Stomach (tissue), 9 donors: Measurements from ENCODE around the gene APOLD1. TPM values are rescaled to one million over a fixed set of nuclear protein-coding genes. Genes with fewer than 3 reads are reported as not detected.

Source experiments
- DNase-seq, 2 donors: peaks; one replicate each; pipeline versions ENCODE4 v3.0.0 to v3.0.0-alpha.2; 2013 to 2019
- H3K27ac ChIP-seq, 5 donors: fragments of 200-600 bp in 4 of 5; sonication (generic) in 4 of 5; one replicate each; pipeline ENCODE4 v1.5.1; 2013 to 2019; ENCODE audit warnings: mild to moderate bottlenecking in 1 of 5, moderate library complexity in 1 of 5
- H3K27me3 ChIP-seq, 3 donors: fragments of 200-600 bp; sonication (generic); one replicate each; pipeline ENCODE4 v1.5.1; 2017 to 2019; ENCODE audit warnings: mixed run types in 1 of 3
- H3K36me3 ChIP-seq, 4 donors: fragments of 200-600 bp; sonication (generic); 1 replicate in 3 of 4; 2 replicates in 1 of 4; pipeline ENCODE4 v1.5.1; 2016 to 2019
- H3K4me1 ChIP-seq, 4 donors: fragments of 200-600 bp; sonication (generic); one replicate each; pipeline ENCODE4 v1.5.1; 2016 to 2019
- H3K4me3 ChIP-seq, 4 donors: fragments of 200-600 bp; sonication (generic) in 3 of 4; one replicate each; pipeline ENCODE4 v1.5.1; 2016 to 2019; ENCODE audit warnings: mild to moderate bottlenecking in 1 of 4
- H3K9me3 ChIP-seq, 4 donors: fragments of 200-600 bp; sonication (generic); one replicate each; pipeline ENCODE4 v1.5.1; 2016 to 2019
- CTCF ChIP-seq, 7 experiments: fragments of 450-650 bp in 4 of 7; fragments of 200-600 bp in 3 of 7; sonication (generic) in 3 of 7; IDR thresholded peaks; one replicate each; pipeline ENCODE4 v1.5.1; 2016 to 2019; ENCODE audit warnings: antibody characterized with exemption in 7 of 7, control low read depth in 2 of 7, mild to moderate bottlenecking in 1 of 7
- EP300 ChIP-seq: sonication (generic); formaldehyde crosslinking; IDR thresholded peaks from one replicate; pipeline ENCODE4 v1.6.1; 2017; ENCODE audit warnings: antibody characterized with exemption
- POLR2A ChIP-seq, 4 donors: fragments of 450-650 bp; IDR thresholded peaks; one replicate each; pipeline ENCODE4 v1.6.1; 2016; ENCODE audit warnings: antibody characterized with exemption in 4 of 4, control low read depth in 2 of 4, mild to moderate bottlenecking in 1 of 4, moderate library complexity in 1 of 4
- POLR2AphosphoS5 ChIP-seq, 3 donors: sonication (generic); formaldehyde crosslinking; IDR thresholded peaks; one replicate each; pipeline ENCODE4 v1.6.1; 2016; ENCODE audit warnings: antibody characterized with exemption in 3 of 3
- WGBS, 5 donors: extraction: QIAGEN DNeasy Blood & Tissue Kit in 3 of 5; methylation state at CpG; one replicate each; pipeline versions ENCODE4 v1.1.5 to v1.1.7; 2013 to 2018; 5-methylcytosine and 5-hydroxymethylcytosine counted together
- intact Hi-C: fragments of 100-400 bp; cut with DNase I; formaldehyde crosslinking; loops from one replicate; pipeline ENCODE4 v1.15.1; 2023; ENCODE audit warnings: low total_unique reads
- polyA plus RNA-seq, 3 donors: library from polyadenylated mRNA; stranded (reverse); fragments of 200-250 nt; gene quantifications; one replicate each; pipeline ENCODE4 v1.2.3, GENCODE V29; 2013
- total RNA-seq, 5 donors: library from RNA; depleted of rRNA; stranded (reverse); fragments of >200 nt; gene quantifications; one replicate each; pipeline versions ENCODE4 v1.1.0 to v1.2.3, GENCODE V29; 2014 to 2016
- donor health status: healthy with polysubstance abuse.
- donor health status: Bipolar disorder and iron deficiency.
- donor health status: healthy.

The APOLD1 gene
- total and polyA plus RNA-seq, 8 donors: 0.29 to 119 (median 7.7) TPM

- Histone ChIP-seq H3K27me3 (no peaks in the 10 kb centered on the region), H3K4me3 (no peak overlapping the region), H3K9me3 (no peaks in the 10 kb centered on the region), H3K27ac (no peak overlapping the region), H3K4me1 (peaks cover 7 to 30% (median 19%) of the 10 kb centered on the region in 4 donors), H3K36me3 (peaks cover 61 to 87% (median 80%) of the 10 kb centered on the region in 4 donors)
- 92 to 99% (median 95%) methylated on average over 4 of the region's 4 CpGs for WGBS, 5 donors
- no peak for DNase-seq
- no peak for TF ChIP-seq CTCF (IDR thresholded peaks at IDR 0.05)
- intact Hi-C loops: no loop called here
These were observed 37.4 kb downstream of the APOLD1 start for GRCh38 chr12:12822886-12823285.

- H3K4me1 ChIP-seq: peaks cover 7 to 26% (median 19%) of the 10 kb centered on the region in 4 donors
- no peaks in the 10 kb centered on the region for H3K9me3 ChIP-seq
- no peaks in the 10 kb centered on the region for H3K27me3 ChIP-seq
- peak in 1 of 3 donors; percentile 8 for TF ChIP-seq POLR2AphosphoS5 (IDR thresholded peaks at IDR 0.05)
- TF ChIP-seq EP300: no peak
- DNase-seq: no peak
- intact Hi-C loops: no loop called here
- WGBS, 5 donors: 36 to 58% (median 41%) methylated on average over 2 of the region's 2 CpGs
- H3K4me3 ChIP-seq: no peak overlapping the region
- H3K36me3 ChIP-seq: peaks cover 65 to 88% (median 82%) of the 10 kb centered on the region in 4 donors
- no peak overlapping the region for H3K27ac ChIP-seq
These were observed 37.8 kb downstream of the APOLD1 start for GRCh38 chr12:12823300-12823699.

- Histone ChIP-seq H3K27ac (no peak overlapping the region), H3K4me3 (no peak overlapping the region), H3K9me3 (no peaks in the 10 kb centered on the region), H3K27me3 (no peaks in the 10 kb centered on the region), H3K4me1 (peaks cover 7 to 21% (median 17%) of the 10 kb centered on the region in 4 donors), H3K36me3 (peaks cover 68 to 88% (median 87%) of the 10 kb centered on the region in 4 donors)
- no peak for DNase-seq
- WGBS, 5 donors: 96 to 99% (median 97%) methylated on average over 5 of the region's 5 CpGs
- intact Hi-C loops: no loop called here
- no peak for TF ChIP-seq EP300
These were observed 38.4 kb downstream of the APOLD1 start for GRCh38 chr12:12823811-12824210.

- WGBS, 5 donors: 63 to 84% (median 73%) methylated on average over 7 of the region's 7 CpGs
- Histone ChIP-seq H3K27me3 (no peaks in the 10 kb centered on the region), H3K27ac (peak overlapping the region in 3 of 5 donors; percentile 65 to 67 (median 65)), H3K9me3 (no peaks in the 10 kb centered on the region), H3K36me3 (peaks cover 17 to 49% (median 36%) of the 10 kb centered on the region in 4 donors), H3K4me3 (no peak overlapping the region), H3K4me1 (peaks cover 0 to 26% (median 5%) of the 10 kb centered on the region in 4 donors)
- DNase-seq: peak in 1 of 2 donors; percentile 72
- intact Hi-C loops: no loop called here
- no peak for TF ChIP-seq POLR2A (IDR thresholded peaks at IDR 0.05)
- peak in 1 of 3 donors; percentile 38 for TF ChIP-seq POLR2AphosphoS5 (IDR thresholded peaks at IDR 0.05)
These were observed 50.1 kb downstream of the APOLD1 start for GRCh38 chr12:12835378-12836146.

- Histone ChIP-seq H3K27ac (peak overlapping the region in 3 of 5 donors; percentile 65 to 67 (median 65)), H3K9me3 (no peaks in the 10 kb centered on the region), H3K4me1 (peaks cover 0 to 26% (median 5%) of the 10 kb centered on the region in 4 donors), H3K4me3 (no peak overlapping the region), H3K27me3 (no peaks in the 10 kb centered on the region), H3K36me3 (peaks cover 12 to 40% (median 27%) of the 10 kb centered on the region in 4 donors)
- DNase-seq: no peak
- 56 to 80% (median 71%) methylated on average over 6 of the region's 6 CpGs for WGBS, 5 donors
- no peak for TF ChIP-seq POLR2AphosphoS5 (IDR thresholded peaks at IDR 0.05)
- TF ChIP-seq POLR2A (IDR thresholded peaks at IDR 0.05): no peak
- no peak for TF ChIP-seq CTCF (IDR thresholded peaks at IDR 0.05)
- TF ChIP-seq EP300: no peak
- intact Hi-C loops: no loop called here
These were observed 51.1 kb downstream of the APOLD1 start for GRCh38 chr12:12836571-12836970.
